Activated naive CD4-positive, alpha-beta T cell (primary cell): ENCODE results near the gene PHC3.

Experiments used
- DNase-seq, 4 experiments: peaks; one replicate each; lab custom pipeline; 2025; lab: John Stamatoyannopoulos, UW

The PHC3 gene

GRCh38 chr3:170043506-170043905, 138.0 kb downstream of the PHC3 start:
- DNase-seq: no peak

- DNase-seq: no peak
Measured at GRCh38 chr3:170040418-170040817, 141.1 kb downstream of the PHC3 start.

- DNase-seq: peak in 3 of 4 experiments; percentile 9 to 44 (median 11)
Measured at GRCh38 chr3:170038434-170039110, 143.0 kb downstream of the PHC3 start.
